Activated T-helper 17 cell treated with anti-CD3 and anti-CD28 coated beads, Interleukin-2, amount 50 U/mL, for 72 hours (primary cell): ENCODE data around the gene STX12. TPM values are rescaled to one million over a fixed set of nuclear protein-coding genes. Genes with fewer than 3 reads are reported as not detected.

Source experiments
- total RNA-seq, 2 donors: library from RNA; stranded (reverse); gene quantifications; one replicate each; pipeline ENCODE4 v1.2.3, GENCODE V29; 2022

Gene STX12
- total RNA-seq, 2 donors from 2014 or later: 39.1 to 50.7 TPM

Other genes starting within 250 kb of the STX12 start
- gene AHDC1, start 169.1 kb upstream of the STX12 start, total RNA-seq: 10 to 100 TPM; 13.3 to 22.3 TPM
- gene FGR, start 138.0 kb upstream of the STX12 start, total RNA-seq: 1 to 10 TPM in 1 of 2 donors, not detected in 1; 1.2 TPM
- 10 to 100 TPM; 32.3 to 43.7 TPM for gene IFI6, start 101.0 kb upstream of the STX12 start, total RNA-seq
- gene FAM76A, start 47.3 kb upstream of the STX12 start, total RNA-seq: 1 to 10 TPM; 6.4 to 8.4 TPM
- 10 to 100 TPM; 41.0 to 57.9 TPM for gene PPP1R8, start 57.6 kb downstream of the STX12 start, total RNA-seq
- 10 to 100 TPM; 32.0 to 62.8 TPM for gene THEMIS2, start 99.3 kb downstream of the STX12 start, total RNA-seq
- gene RPA2, start 141.4 kb downstream of the STX12 start, total RNA-seq: 10 to 100 TPM; 88.9 to 98.6 TPM
- gene SMPDL3B, start 161.8 kb downstream of the STX12 start, total RNA-seq: under 1 TPM; 0.28 to 0.45 TPM
- gene XKR8, start 186.8 kb downstream of the STX12 start, total RNA-seq: 10 to 100 TPM in 1 of 2 donors, 1 to 10 TPM in 1; 8.4 to 12.2 TPM